AG04449 (cell line): ENCODE results near the gene DOCK9.
A peak's percentile ranks its signal among the peaks of the same experiment; 100 is the strongest.

Experiments
- CTCF ChIA-PET: fragments of 350-600 bp; formaldehyde crosslinking; extraction: SDS; loops from one replicate; lab custom pipeline; 2021; ENCODE audit warnings: antibody characterized with exemption; lab: Yijun Ruan, JAX
- POLR2A ChIA-PET: fragments of 400-600, 350-600 bp; formaldehyde crosslinking; extraction: SDS; loops from one replicate; lab custom pipeline; 2020; ENCODE audit warnings: antibody characterized with exemption, inconsistent platforms; lab: Yijun Ruan, JAX
- DNase-seq: peaks from one replicate; pipeline ENCODE4 v3.0.0-alpha.2; 2010; ENCODE audit warnings: low read depth, low spot score
- H3K4me3 ChIP-seq: 2 replicates; pipeline ENCODE4 v1.5.1; 2011; ENCODE audit warnings: low read depth, mild to moderate bottlenecking, control low read depth, low read length
- CTCF ChIP-seq: IDR thresholded peaks from one replicate; pipeline ENCODE4 v1.5.1; 2011; ENCODE audit warnings: mild to moderate bottlenecking, moderate library complexity, low read length, control low read depth, inconsistent platforms; ENCODE audit not compliant: insufficient read depth; ENCODE audit errors: missing control alignments

DOCK9 gene

GRCh38 chr13:98977568-98978265, at the start of gene DOCK9:
TSS of gene DOCK9 (minus strand) at chr13:98978064. CDS start at chr13:98977909, 155 bp downstream.
- DNase-seq: no peak
- ChIA-PET POLR2A (no interaction called here), CTCF (no interaction called here)
- no peak for TF ChIP-seq CTCF
- H3K4me3 ChIP-seq: peak within 1 kb of the TSS; percentile 49

- ChIA-PET POLR2A (no interaction called here), CTCF (interaction anchor here (0.7 to 1.4 kb wide), 2 partner anchors 8 to 11 kb away, joined by 3 to 4 read pairs; no protein-coding TSS in a partner anchor)
- TF ChIP-seq CTCF: no peak
- no peak overlapping the region for H3K4me3 ChIP-seq
- no peak for DNase-seq
Observed at GRCh38 chr13:99027260-99027659, 49.4 kb upstream of the DOCK9 start.

GRCh38 chr13:99022941-99023340, 45.1 kb upstream of the DOCK9 start:
- POLR2A ChIA-PET: no interaction called here
- H3K4me3 ChIP-seq: no peak overlapping the region
- TF ChIP-seq CTCF: no peak
- CTCF ChIA-PET: interaction anchor here (3.3 kb wide), 1 partner anchor 11 kb away, joined by 13 read pairs; no protein-coding TSS in a partner anchor
- DNase-seq: no peak

- CTCF ChIA-PET: interaction anchor here (1.0 to 1.5 kb wide), 4 partner anchors 9 to 17 kb away, joined by 3 to 6 read pairs (median 4); no protein-coding TSS in a partner anchor
- DNase-seq: peak; percentile 45
- POLR2A ChIA-PET: no interaction called here
- no peak for TF ChIP-seq CTCF
- H3K4me3 ChIP-seq: no peak overlapping the region
Observed at GRCh38 chr13:99018418-99019180, 40.7 kb upstream of the DOCK9 start.

GRCh38 chr13:99015606-99016490, 38.0 kb upstream of the DOCK9 start:
- no peak for TF ChIP-seq CTCF
- no peak for DNase-seq
- POLR2A ChIA-PET: no interaction called here
- CTCF ChIA-PET: interaction anchor here (1.1 to 1.3 kb wide), 2 partner anchors 12 to 18 kb away, joined by 4 to 5 read pairs; no protein-coding TSS in a partner anchor
- no peak overlapping the region for H3K4me3 ChIP-seq
